GM12864 (cell line): ENCODE results near the gene UBA52.

Source experiments
- DNase-seq: peaks from one replicate; pipeline ENCODE4 v3.0.0-alpha.2; 2011; ENCODE audit warnings: low read depth
- H3K4me3 ChIP-seq: 2 replicates; pipeline ENCODE4 v1.5.1; 2011; ENCODE audit warnings: mild to moderate bottlenecking, low read depth, low read length, control low read depth
- CTCF ChIP-seq: IDR thresholded peaks from 2 replicates; pipeline ENCODE4 v1.5.1; 2011; ENCODE audit warnings: low read depth, mild to moderate bottlenecking, moderate library complexity, low read length, control low read depth, inconsistent platforms; ENCODE audit errors: missing control alignments

UBA52 gene

GRCh38 chr19:18541258-18541991 is 30.2 kb upstream of the UBA52 start:
- no peak for DNase-seq
- H3K4me3 ChIP-seq, result no peak overlapping the region
- TF ChIP-seq CTCF, result no peak

GRCh38 chr19:18541992-18542940 is 29.4 kb upstream of the UBA52 start:
- H3K4me3 ChIP-seq, result peak overlapping the region; percentile 75

GRCh38 chr19:18542941-18543813 is 28.5 kb upstream of the UBA52 start, which contains the start of gene FKBP8:
Gene FKBP8, minus strand, starts transcription at chr19:18543573. Its CDS starts 1,603 bp downstream, at chr19:18541970.
- TF ChIP-seq CTCF, result no peak
- DNase-seq, result peak; percentile 59
- peak within 1 kb of the TSS; percentile 75 for H3K4me3 ChIP-seq

More at GRCh38 chr19:18541992-18542940, 29.4 kb upstream of the UBA52 start:
- DNase-seq, result no peak
- TF ChIP-seq CTCF, result no peak

- H3K4me3 ChIP-seq, result peak overlapping the region; percentile 64
- TF ChIP-seq CTCF, result no peak
- DNase-seq, result peak; percentile 73
These were observed 27.7 kb upstream of the UBA52 start for GRCh38 chr19:18543814-18544475.

GRCh38 chr19:18551631-18552030 is 20.0 kb upstream of the UBA52 start:
- DNase-seq, result no peak
- no peak for TF ChIP-seq CTCF
- no peak overlapping the region for H3K4me3 ChIP-seq
